GM19463 (cell line): Measurements from ENCODE around the gene PPCS.
A peak's percentile ranks its signal among the peaks of the same experiment; 100 is the strongest.

Source experiments
- ATAC-seq: cut with Tn5 transposase; IDR thresholded peaks from one replicate; pipeline ENCODE4 v1.9.1; 2021; ENCODE audit warnings: mild to moderate bottlenecking, moderate library complexity; ENCODE audit not compliant: unreplicated experiment

Gene PPCS

DNA sequence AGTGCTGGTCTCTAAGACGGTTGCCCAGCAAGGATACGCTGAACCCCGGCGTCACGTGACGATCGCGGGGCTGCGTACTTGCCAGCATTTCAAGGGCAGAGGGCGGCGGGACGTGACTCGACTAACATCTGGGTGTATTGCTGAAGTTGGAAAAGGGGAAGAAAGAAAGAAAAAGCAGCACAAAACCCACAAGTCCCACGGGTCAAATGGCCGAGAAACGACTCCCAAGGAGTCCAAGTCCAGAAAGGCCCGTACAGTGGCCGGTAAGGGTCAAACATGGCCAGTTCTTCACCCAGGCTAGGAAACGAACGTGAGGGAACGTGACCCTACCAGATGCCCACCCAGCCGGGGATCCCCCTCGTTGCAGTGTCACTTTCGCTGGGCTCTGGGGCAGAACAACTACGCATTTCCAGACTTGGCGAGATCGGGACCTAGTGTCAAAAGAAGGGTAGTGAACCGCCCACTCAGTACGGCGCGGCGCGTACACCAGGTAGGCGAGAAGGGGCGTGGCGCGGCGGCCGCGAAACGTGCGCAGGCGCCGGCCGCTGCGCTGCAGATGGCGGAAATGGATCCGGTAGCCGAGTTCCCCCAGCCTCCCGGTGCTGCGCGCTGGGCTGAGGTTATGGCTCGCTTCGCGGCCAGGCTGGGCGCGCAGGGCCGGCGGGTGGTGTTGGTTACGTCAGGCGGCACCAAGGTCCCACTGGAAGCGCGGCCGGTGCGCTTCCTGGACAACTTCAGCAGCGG is at the start of gene PPCS, which contains the start of gene ZMYND12:
PPCS (plus strand) TSS at position 534 of the 744 bp plus-strand sequence; CDS start at position 557, 23 bp downstream.
ZMYND12 (minus strand) TSS at position 13 of the 744 bp plus-strand sequence. CDS start 25 bp downstream, outside the sequence.
- ATAC-seq: peak; percentile 90

DNA sequence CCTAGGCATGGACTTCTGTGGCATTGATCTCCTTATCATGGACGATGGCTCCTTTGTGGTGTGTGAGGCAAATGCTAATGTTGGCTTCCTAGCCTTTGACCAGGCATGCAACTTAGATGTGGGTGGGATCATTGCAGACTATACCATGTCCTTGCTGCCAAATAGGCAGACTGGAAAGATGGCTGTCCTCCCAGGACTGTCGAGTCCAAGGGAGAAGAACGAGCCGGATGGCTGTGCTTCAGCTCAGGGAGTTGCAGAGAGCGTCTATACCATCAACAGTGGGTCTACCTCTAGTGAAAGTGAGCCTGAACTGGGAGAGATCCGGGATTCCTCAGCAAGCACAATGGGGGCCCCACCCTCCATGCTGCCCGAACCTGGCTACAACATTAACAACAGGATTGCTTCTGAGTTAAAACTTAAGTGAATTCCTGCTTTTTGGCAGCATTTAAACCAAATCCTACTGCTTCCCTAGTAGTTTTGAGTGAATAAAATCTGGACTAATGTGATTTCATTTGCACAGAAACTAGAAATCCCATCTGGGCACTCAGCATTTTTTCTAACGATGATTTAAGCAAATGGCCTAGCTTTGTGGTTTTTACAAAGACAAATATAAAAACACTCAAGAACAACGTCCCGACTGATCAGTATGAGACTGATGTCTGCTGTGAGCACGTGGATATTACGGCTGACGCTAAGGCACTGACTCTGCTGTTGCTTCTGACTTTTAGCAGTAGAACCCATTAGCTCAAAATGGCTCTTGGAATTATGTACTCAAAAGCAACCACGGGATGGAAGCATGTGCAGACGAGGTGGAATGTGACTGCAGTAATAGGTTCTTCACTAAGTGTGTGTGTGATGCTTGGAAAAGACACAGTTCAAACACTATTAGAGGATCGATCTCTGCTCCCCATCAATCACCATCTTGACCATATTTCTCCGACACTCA is 41.5 kb upstream of the PPCS start:
- no peak for ATAC-seq

DNA sequence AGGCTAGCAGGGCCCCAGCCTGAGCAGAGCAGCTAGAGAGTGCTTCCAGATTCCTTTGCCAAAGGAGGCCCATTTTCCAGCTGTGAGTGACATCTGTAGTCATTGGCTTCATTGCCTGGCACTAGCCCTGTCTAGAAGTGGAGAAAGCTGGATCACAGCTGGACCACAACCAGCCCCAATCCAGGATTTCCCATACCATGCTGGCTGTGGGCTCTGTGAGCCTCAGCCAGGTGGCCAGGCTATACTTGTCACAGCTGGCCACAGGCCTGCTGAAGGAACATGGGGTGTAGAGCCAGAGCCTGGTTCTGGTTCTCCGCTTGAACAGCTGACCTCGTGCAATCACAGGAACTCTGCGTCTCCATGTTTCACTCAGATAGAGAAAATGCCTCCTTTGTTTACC is 39.2 kb upstream of the PPCS start:
- no peak for ATAC-seq

- no peak for ATAC-seq
Observed at GRCh38 chr1:42418516-42418915, 37.8 kb upstream of the PPCS start.

DNA sequence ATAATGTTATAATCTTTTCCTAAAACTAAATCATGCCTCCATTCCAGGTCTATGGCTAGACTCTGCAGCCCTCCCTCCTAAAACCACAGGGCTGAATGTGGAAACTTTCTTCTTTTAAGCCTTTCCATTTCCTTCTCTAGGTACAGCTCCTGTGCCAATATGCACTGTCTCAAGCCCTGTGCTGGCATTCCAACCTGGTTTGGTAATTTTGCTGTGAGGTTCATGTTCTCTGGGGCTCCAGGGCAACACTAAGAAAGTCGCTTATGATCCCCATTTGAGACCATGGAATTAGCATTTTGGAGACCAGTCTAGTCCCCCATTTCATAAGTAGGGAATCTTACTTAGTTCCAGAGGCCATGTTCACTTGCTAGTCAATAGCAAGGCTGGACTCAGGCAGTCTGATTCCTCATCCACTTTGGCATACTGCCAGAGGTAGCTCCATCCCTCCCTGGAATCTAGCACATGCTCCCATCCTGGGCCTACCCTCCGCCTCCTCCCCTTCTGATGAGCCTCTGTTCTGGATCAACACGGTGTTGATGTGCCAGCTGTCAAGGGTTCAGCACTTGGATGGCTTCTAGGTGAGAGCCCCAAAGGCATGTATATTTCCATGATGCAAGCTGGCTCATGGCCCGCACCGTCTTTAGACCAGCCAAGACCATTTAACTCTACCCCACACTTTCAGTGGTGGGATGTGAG is 37.1 kb upstream of the PPCS start:
- ATAC-seq: no peak

DNA sequence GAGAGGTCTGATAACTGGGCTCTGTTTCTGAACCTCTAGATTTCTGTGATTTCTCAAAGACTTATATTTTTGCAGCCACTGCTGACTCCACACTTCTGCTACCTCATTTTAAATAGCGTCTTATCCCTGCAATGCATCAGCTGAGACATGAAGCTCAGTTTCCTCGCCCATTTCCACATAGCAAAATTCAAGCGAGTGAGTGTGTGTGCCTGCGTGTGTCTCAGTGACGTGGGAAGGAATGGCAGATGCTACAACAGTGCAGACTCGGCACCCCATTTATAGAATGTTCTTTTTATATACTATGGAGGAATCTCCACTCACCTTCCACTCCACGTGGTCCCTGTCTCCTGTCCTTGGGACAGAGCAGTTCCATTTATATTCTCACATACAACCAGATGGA is 36.2 kb upstream of the PPCS start:
- ATAC-seq: no peak

DNA sequence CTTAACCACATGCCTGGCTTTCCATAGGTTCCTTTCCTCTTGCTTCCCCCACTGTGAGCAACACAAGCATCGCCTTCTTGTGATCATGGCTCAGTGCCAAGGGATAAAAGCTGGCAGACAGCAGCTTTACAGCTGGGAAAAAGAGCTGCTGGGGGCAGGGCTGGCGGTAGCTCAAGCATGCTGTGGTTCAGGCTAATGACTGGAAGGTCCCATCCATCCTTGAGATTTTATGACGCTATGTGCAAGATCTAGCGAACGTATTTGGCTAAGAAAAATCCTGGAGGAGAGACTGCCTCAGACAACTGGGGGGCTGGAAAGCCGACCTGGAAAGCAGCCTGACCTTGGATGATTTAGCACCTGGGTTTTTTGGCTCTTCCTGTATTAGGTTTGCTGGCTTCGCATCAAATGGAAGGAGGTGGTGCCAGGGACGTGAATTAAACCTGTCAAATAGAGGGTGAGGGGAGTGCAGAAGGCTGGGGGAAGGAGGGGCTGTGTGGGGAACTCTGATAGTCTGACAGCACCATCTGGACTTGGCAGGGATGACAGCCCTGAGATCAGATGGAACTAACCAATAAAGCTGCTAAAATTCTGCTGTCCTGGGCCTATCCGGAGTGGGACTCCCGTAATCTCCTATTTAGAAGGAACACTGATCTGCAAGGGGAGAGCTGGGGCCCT is 35.3 kb upstream of the PPCS start:
- ATAC-seq: no peak

- no peak for ATAC-seq
Observed at GRCh38 chr1:42422737-42423136, 33.6 kb upstream of the PPCS start.

DNA sequence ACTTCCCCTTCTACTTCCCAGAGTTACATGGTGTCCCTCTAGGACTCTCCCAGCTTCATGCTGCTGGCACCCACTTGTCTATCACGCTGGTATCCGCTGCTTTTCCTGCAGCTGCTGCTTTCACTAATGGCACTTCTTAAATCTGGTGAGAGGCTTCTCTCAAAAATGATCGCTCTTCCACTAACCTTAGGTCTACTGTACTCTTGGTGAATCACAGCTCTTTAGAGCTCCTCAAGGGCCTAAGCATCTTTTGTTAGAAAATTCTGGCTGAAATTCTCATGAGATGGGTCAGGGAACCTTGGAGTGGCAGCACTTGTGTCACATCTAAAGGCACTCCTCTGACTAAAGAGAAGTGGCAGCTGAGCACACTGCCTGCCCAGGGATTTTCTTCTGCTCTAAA is 32.7 kb upstream of the PPCS start:
- no peak for ATAC-seq

GRCh38 chr1:42424201-42424600 is 32.1 kb upstream of the PPCS start:
- ATAC-seq: no peak

DNA sequence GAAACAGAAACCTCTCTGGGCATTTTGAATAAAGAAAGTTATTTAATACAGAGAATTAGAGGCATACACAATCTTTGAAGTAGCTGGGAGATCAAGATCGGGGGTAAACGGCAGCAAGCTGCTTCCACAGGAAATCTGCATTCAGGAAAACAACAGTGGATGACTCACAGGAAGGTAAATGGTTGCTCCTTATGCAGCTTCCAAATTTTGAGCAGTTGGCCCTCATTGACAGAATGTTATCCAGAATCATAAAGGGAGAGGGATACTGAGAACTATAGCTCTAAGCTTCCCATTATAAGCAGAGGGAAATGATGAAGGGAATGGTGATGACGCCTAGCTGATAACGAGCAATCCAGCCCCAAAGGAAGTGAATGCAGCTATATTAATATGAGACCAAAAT is 29.1 kb upstream of the PPCS start:
- ATAC-seq: no peak

DNA sequence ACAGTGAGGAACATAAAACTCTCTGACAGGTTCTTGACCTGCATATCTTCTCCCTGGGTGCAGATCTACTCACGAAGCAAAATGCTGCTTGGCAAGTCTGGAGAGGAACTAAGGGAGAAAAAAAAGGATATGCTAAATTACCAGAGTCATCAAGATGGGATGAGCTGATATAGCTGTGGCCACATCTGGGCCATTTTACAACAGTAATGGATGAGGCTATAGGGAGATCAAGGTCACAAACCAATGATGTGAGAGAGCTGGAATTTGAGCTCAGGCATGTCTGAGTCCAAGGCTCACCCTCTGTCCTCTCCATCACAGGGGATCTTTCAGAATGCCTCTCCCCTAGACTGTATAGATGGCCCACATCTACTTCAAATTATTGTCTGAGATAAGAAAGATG is 26.7 kb upstream of the PPCS start:
- ATAC-seq: no peak

DNA sequence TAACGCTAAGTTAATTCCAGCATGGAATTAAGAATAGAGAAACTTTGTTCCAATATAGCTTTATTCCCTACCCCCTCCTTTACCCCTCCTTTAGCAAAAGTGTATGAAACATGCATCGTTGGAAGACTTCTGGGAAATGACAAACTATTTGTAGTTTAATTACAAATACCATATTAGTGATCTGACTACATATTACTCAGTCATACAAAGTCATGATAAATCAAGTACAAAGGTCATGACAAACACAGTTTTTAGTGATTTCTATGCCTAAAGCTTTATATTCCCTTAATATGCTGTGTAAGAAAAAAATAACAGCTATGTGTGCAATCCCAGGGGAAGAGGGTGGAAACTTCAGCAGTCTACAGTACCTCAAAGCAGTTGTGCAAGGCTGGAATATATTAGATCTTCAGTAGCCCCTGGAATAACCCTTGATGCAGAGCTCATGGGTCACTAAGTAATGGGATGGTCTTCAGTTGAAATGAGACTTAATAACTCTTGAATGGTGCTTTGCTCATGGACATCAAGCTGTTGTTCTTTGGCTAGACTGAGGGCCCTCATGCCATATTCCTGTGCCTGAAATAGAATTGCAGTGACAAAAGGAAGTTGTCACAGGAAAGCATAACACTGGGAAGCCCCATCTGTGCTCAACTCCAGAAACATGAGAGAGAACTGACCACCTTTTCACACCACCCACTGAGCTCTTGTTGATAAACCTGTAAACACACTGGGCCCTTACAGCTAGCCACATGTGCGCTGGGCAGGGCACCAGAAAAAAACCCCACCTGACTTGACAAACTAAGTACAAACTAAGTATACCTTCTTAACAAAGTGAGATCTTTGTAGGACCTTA is 25.8 kb upstream of the PPCS start:
- no peak for ATAC-seq

GRCh38 chr1:42431514-42431913 is 24.8 kb upstream of the PPCS start:
- ATAC-seq: no peak

DNA sequence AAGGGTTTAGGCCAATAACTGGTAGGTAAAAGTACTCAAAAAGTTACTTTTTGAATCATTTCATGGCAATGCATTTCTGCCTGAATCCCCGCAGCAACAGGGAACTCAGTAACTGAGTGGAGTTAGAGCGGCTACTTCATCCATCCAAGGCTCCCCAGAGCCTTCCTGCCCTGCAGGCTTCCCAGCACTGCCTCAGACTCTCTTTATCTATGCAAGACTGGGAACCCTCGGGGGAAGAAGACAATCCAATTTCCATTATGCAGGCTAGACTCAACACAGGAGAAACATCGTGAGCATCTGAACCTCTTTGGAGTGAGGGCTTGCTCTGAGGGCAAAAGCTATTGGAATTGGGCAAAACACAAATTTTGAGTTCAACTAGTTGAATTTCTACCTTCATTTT is 23.6 kb upstream of the PPCS start:
- no peak for ATAC-seq

- no peak for ATAC-seq
Observed at GRCh38 chr1:42433369-42433768, 23.0 kb upstream of the PPCS start.

GRCh38 chr1:42434340-42434739 is 22.0 kb upstream of the PPCS start:
- no peak for ATAC-seq

- ATAC-seq: no peak
Observed at GRCh38 chr1:42439940-42440339, 16.4 kb upstream of the PPCS start.

- no peak for ATAC-seq
Observed at GRCh38 chr1:42442662-42443061, 13.7 kb upstream of the PPCS start.

GRCh38 chr1:42449256-42449655 is 7.1 kb upstream of the PPCS start:
- no peak for ATAC-seq
